ENCODE data around the gene C12orf75. TPM values are rescaled to one million over a fixed set of nuclear protein-coding genes. Genes with fewer than 3 reads are reported as not detected.

C12orf75 gene
- total and polyA plus RNA-seq, 10 of the 15 experiments (the other 5 are each of a cell fraction or from before 2014, with no cell fraction given) = 40.7 to 411 (median 159) TPM

DNA sequence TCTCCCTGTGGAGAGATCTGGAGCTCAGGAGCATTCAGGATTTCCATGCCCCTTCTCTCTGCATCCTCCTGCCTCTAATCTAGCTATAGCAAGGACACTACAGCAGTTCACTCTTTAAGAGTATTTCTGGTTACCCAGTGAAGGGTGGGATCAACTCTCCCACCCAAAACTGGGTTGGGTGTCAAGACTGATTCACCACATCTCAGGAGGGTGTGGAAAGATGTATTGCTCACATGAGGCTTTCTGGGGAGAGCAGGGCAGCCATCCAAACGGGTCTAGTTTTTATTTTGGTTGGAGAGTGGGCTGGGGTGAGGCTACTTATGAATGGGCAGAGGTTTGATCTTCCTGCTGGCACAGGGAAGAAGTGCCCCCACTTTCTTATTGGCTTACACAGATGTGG, 18.6 kb downstream of the C12orf75 start (continued):
- TF ChIP-seq, protein P1, sequence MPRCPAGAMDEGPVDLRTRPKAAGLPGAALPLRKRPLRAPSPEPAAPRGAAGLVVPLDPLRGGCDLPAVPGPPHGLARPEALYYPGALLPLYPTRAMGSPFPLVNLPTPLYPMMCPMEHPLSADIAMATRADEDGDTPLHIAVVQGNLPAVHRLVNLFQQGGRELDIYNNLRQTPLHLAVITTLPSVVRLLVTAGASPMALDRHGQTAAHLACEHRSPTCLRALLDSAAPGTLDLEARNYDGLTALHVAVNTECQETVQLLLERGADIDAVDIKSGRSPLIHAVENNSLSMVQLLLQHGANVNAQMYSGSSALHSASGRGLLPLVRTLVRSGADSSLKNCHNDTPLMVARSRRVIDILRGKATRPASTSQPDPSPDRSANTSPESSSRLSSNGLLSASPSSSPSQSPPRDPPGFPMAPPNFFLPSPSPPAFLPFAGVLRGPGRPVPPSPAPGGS (IDR thresholded peaks at IDR 0.05; ENCODE audit: borderline replicate concordance, insufficient read depth, low read depth, low read length, poor library complexity, severe bottlenecking) = no peak
- TF ChIP-seq GABPA (IDR thresholded peaks at IDR 0.05; ENCODE audit: low read depth) = no peak

DNA sequence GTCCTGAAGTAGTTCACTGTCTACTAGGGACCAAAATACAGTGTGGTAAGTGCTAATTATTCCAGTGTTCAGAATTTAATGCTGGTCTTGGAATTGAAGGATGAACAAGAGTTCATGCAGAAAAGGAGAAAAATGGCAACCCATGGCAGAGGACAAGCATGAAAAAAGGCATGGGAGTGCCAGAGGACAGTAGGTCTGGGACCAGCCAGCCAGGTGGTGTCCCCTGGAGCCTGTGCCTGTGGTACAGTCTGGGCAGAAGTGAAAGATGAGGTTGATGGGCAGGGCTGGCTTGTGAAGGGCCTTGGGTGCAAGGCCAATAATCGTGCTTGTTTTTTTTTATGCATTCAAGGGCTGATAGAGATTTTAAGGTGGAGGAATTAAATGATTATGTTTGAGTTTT, 21.0 kb downstream of the C12orf75 start:
- SMC1A ChIA-PET (ENCODE audit: uncharacterized antibody, unreplicated experiment) = interaction anchor here (5.4 kb wide), 1 partner anchor 18 kb away, joined by 61 read pairs; the partner anchor contains the start of gene C12orf75
- Histone ChIP-seq H3K9ac (ENCODE audit: control insufficient read depth, insufficient read depth, low read length) (peak overlapping the region; percentile 34; the same call in 1 of the 2 replicates), H3K4me2 (ENCODE audit: control insufficient read depth, insufficient read depth) (peak overlapping the region; percentile 67), H2AFZ (ENCODE audit: control insufficient read depth, low read depth, low read length) (no peak overlapping the region; the same call in 1 of the 2 replicates), H3K27ac (ENCODE audit: control insufficient read depth, insufficient read depth) (peak overlapping the region; percentile 62), H3K9me3 (replicated peaks; ENCODE audit: control insufficient read depth, insufficient read depth, low read length) (no peaks in the 10 kb centered on the region), H3K4me3 (0 out of 2 replicates have a peak overlapping the region, but pooled peaks have one; percentile 13), H3K27me3 (replicated peaks in 1 of 2; ENCODE audit: control insufficient read depth in 2 of 2, insufficient read depth in 2 of 2, low read length in 1 of 2) (no peaks in the 10 kb centered on the region), H3K79me2 (ENCODE audit: control insufficient read depth, insufficient read depth, low read length) (peaks cover 23% of the 10 kb centered on the region), H4K20me1 (ENCODE audit: control insufficient read depth, insufficient read depth) (no peaks in the 10 kb centered on the region), H3K36me3 (ENCODE audit: control insufficient read depth in 2 of 2, insufficient read depth in 2 of 2, low read length in 1 of 2) (no peaks in the 10 kb centered on the region; a peak in 4 of 4 replicates), H3K4me1 (ENCODE audit: control insufficient read depth, insufficient read depth, low read length) (peaks cover 25% of the 10 kb centered on the region)
- ATAC-seq (peak; percentile 92), DNase-seq (ENCODE audit: low read depth, low spot score) (no peak), FAIRE-seq (no peak)
- POLR2A ChIA-PET = no interaction called here
- in situ Hi-C loops (cut with MboI) (no loop called here), intact Hi-C loops (cut with micrococcal nuclease; ENCODE audit: unreplicated experiment) (no loop called here)
- CTCF ChIA-PET = interaction anchor here (6.1 kb wide), 1 partner anchor 18 kb away, joined by 38 read pairs; no protein-coding TSS in a partner anchor
- RAD21 ChIA-PET (ENCODE audit: unreplicated experiment) = no interaction called here
- BruUV-seq (replicated peaks) = no TSS peak
- TF ChIP-seq, protein P2, sequence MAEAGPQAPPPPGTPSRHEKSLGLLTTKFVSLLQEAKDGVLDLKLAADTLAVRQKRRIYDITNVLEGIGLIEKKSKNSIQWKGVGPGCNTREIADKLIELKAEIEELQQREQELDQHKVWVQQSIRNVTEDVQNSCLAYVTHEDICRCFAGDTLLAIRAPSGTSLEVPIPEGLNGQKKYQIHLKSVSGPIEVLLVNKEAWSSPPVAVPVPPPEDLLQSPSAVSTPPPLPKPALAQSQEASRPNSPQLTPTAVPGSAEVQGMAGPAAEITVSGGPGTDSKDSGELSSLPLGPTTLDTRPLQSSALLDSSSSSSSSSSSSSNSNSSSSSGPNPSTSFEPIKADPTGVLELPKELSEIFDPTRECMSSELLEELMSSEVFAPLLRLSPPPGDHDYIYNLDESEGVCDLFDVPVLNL (IDR thresholded peaks at IDR 0.05; ENCODE audit: low read depth, low read length) = no peak
- TF ChIP-seq, protein P3, sequence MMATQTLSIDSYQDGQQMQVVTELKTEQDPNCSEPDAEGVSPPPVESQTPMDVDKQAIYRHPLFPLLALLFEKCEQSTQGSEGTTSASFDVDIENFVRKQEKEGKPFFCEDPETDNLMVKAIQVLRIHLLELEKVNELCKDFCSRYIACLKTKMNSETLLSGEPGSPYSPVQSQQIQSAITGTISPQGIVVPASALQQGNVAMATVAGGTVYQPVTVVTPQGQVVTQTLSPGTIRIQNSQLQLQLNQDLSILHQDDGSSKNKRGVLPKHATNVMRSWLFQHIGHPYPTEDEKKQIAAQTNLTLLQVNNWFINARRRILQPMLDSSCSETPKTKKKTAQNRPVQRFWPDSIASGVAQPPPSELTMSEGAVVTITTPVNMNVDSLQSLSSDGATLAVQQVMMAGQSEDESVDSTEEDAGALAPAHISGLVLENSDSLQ (IDR thresholded peaks at IDR 0.05) = peak; percentile 66; the same call in 1 of the 2 replicates
- TF ChIP-seq ATF7 (IDR thresholded peaks at IDR 0.05; ENCODE audit: low read depth) = peak; percentile 51
- WGBS (ENCODE audit: insufficient coverage, insufficient replicate concordance, low lambda C conversion rate, missing lambda C conversion rate) = 39% methylated on average over 1 of the region's 1 CpG
